Testis (tissue), 3 donors: ENCODE measurements around the gene NCOR2. TPM values are rescaled to one million over a fixed set of nuclear protein-coding genes. Genes with fewer than 3 reads are reported as not detected.
A peak's percentile ranks its signal among the peaks of the same experiment; 100 is the strongest.

Source experiments
- DNase-seq: peaks from one replicate; pipeline ENCODE4 v3.0.0-alpha.2; 2019
- H3K27ac ChIP-seq, 2 donors: fragments of 200-600 bp; sonication (generic); one replicate each; pipeline ENCODE4 v1.5.1; 2019
- H3K27me3 ChIP-seq: fragments of 200-600 bp; sonication (generic); one replicate; pipeline ENCODE4 v1.5.1; 2019
- H3K36me3 ChIP-seq: fragments of 200-600 bp; sonication (generic); one replicate; pipeline ENCODE4 v1.5.1; 2017; ENCODE audit warnings: low read depth; ENCODE audit errors: missing control alignments
- H3K4me1 ChIP-seq: fragments of 200-600 bp; sonication (generic); one replicate; pipeline ENCODE4 v1.5.1; 2019
- H3K4me3 ChIP-seq, 2 donors: fragments of 200-600 bp; sonication (generic); one replicate each; pipeline ENCODE4 v1.5.1; 2017 to 2019
- H3K9me3 ChIP-seq: fragments of 200-600 bp; sonication (generic); one replicate; pipeline ENCODE4 v1.5.1; 2017
- CTCF ChIP-seq, 3 experiments: fragments of 450-650 bp in 2 of 3; fragments of 200-600 bp in 1 of 3; sonication (generic) in 1 of 3; IDR thresholded peaks; one replicate each; pipeline ENCODE4 v1.5.1; 2016 to 2019; ENCODE audit warnings: antibody characterized with exemption in 3 of 3, mild to moderate bottlenecking in 2 of 3, moderate library complexity in 1 of 3
- POLR2A ChIP-seq: fragments of 450-650 bp; IDR thresholded peaks from one replicate; pipeline ENCODE4 v1.6.1; 2017; ENCODE audit warnings: antibody characterized with exemption, mild to moderate bottlenecking, moderate library complexity
- whole genome bisulfite sequencing, 2 donors: methylation state at CpG; one replicate each; pipeline ENCODE4 v1.1.5; 2018; 5-methylcytosine and 5-hydroxymethylcytosine counted together
- intact Hi-C: fragments of 100-400 bp; cut with DNase I; formaldehyde crosslinking; loops from one replicate; pipeline ENCODE4 v1.15.1; 2023; ENCODE audit warnings: low total_unique reads
- polyA plus RNA-seq: library from polyadenylated mRNA; stranded (reverse); fragments of 350-450 nt; fragmentation: Illumina TruSeq; extraction: RNeasy Lipid Tissue Mini Kit (QIAGEN cat#74804); gene quantifications from one replicate; pipeline ENCODE4 v1.2.3, GENCODE V29; 2014; ENCODE audit warnings: low read depth, low replicate concordance; ENCODE audit not compliant: insufficient read depth
- total RNA-seq, 2 donors: library from RNA; depleted of rRNA; stranded (reverse); fragments of >200 nt; gene quantifications; one replicate each; pipeline ENCODE4 v1.2.3, GENCODE V29; 2016

Gene NCOR2
- total and polyA plus RNA-seq, 3 donors from 2014 or later: 62.6 to 212 (median 212) TPM

DNA sequence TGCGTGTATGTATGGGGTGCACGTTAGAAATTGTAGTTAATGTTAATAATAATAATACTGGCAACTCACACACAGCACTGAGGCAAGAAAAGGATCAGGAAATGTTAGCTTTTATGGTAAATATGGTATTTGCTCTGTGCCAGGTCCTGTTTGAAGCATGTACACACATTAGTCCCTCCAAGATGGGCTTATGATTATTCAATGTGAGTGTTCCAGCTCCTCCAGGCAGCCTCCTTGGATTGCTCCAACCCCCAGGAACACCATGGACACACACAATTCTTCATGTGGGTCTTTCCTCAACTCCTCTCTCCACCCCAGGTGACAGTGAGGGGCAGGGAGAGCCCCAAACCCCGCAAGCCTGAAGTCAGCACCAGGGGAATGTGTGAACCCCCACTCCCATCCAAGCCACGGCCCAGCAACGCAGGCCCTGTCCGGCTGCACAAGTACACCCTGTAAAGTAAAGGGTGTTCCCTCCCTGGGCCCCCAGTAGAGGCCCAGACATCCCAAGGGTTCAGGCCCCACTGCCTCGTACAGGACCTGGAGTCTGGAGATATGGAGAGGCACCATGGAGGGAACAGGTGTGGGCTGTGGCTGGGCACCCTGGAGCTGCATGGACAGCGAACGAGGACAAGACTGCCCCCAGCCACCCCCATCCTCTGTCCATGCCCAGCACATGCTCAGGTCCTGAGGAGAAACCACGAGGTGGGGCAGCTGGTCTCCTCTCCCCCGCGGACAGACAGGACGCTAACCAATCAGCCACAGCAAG, 41.3 kb downstream of the NCOR2 start:
- Histone ChIP-seq H3K27me3 (no peaks in the 10 kb centered on the region), H3K4me1 (peaks cover 7% of the 10 kb centered on the region), H3K4me3 (no peak overlapping the region), H3K27ac (no peak overlapping the region), H3K9me3 (no peaks in the 10 kb centered on the region), H3K36me3 (no peaks in the 10 kb centered on the region)
- TF ChIP-seq CTCF (IDR thresholded peaks at IDR 0.05) (no peak), POLR2A (no peak)
- intact Hi-C loops: no loop called here
- 70 to 80% methylated on average over 4 to 13 of the region's 13 CpGs for WGBS, 2 donors
- no peak for DNase-seq

DNA sequence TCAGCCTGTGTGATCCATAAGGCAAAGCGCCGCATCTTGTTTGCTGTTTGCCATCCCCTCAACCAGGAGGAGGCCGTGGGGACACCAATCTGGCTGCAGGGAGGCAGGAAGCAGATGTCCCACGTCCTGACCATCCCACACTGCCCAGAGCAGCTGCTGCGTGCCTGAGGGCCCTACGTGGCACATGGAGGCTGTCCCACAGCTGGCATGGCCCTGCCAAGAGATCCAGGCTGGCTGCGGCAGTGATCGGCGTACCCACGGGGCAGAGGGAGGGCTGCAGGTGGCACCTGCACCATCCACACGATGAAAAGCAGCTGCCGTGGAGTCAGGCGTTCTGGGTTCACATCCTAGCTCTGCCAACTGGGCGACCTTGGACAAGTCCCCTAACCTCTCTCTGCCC, 42.0 kb downstream of the NCOR2 start:
- TF ChIP-seq POLR2A (no peak), CTCF (IDR thresholded peaks at IDR 0.05) (no peak)
- intact Hi-C loops: no loop called here
- Histone ChIP-seq H3K27ac (no peak overlapping the region), H3K9me3 (no peaks in the 10 kb centered on the region), H3K36me3 (no peaks in the 10 kb centered on the region), H3K4me3 (no peak overlapping the region), H3K4me1 (peaks cover 12% of the 10 kb centered on the region), H3K27me3 (no peaks in the 10 kb centered on the region)
- DNase-seq: no peak
- 56 to 58% methylated on average over 6 to 14 of the region's 14 CpGs for WGBS, 2 donors

- TF ChIP-seq POLR2A (no peak), CTCF (IDR thresholded peaks at IDR 0.05) (no peak)
- 79 to 80% methylated on average over 12 to 13 of the region's 13 CpGs for WGBS, 2 donors
- no peak for DNase-seq
- Histone ChIP-seq H3K9me3 (no peaks in the 10 kb centered on the region), H3K4me3 (no peak overlapping the region), H3K27me3 (no peaks in the 10 kb centered on the region), H3K4me1 (peaks cover 23% of the 10 kb centered on the region), H3K27ac (no peak overlapping the region), H3K36me3 (no peaks in the 10 kb centered on the region)
- intact Hi-C loops: no loop called here
Measured at GRCh38 chr12:124524231-124524925, 43.0 kb downstream of the NCOR2 start.

DNA sequence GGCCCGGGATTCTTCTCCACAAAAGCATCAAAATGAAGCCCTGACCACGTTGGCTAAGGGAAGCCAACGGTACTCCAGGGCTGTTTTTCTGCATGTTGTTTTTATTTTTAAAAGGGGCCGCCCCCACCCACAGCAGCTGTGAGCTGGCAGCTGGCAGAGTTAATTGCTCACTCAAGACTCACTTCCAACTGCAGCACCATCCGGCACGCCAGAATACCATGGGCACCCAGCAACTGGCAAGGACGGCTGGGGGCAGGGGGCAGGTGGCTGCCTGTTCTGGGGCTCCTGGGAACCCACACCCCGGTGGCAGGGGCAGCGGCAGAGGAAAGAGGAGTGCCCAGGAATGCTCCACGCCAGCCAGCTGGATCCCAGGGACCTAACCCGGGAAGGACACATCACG, 44.3 kb downstream of the NCOR2 start:
- H3K27me3 ChIP-seq: no peaks in the 10 kb centered on the region
- intact Hi-C loops: no loop called here
- TF ChIP-seq CTCF (IDR thresholded peaks at IDR 0.05) (no peak), POLR2A (no peak)
- peak overlapping the region in 1 of 2 donors; percentile 41 for H3K27ac ChIP-seq
- DNase-seq: no peak
- H3K4me1 ChIP-seq: peaks cover 36% of the 10 kb centered on the region
- WGBS, 2 donors: 37 to 66% methylated on average over 10 to 12 of the region's 12 CpGs
- no peak overlapping the region for H3K4me3 ChIP-seq
- no peaks in the 10 kb centered on the region for H3K9me3 ChIP-seq
- H3K36me3 ChIP-seq: no peaks in the 10 kb centered on the region
